ENCODE measurements around the gene B9D2. TPM values are rescaled to one million over a fixed set of nuclear protein-coding genes. Genes with fewer than 3 reads are reported as not detected.
"Not testable (repeated sequence)": the region's sequence is repeated elsewhere in the genome, so short reads cannot be mapped to it uniquely, and the experiment has no call there.

The B9D2 gene
- total and polyA plus RNA-seq, 4 donors, result 2.4 to 9.3 (median 7.0) TPM

- Histone ChIP-seq H3K27ac (ENCODE audit: low read depth, low read length) (no peak overlapping the region), H3K36me3 (ENCODE audit: control insufficient read depth, insufficient read depth, low read length) (peaks cover 16% of the 10 kb centered on the region), H3K9me3 (ENCODE audit: control insufficient read depth, insufficient read depth, low read length) (no peaks in the 10 kb centered on the region), H3K4me3 (ENCODE audit: low read depth, low read length) (peak overlapping the region; percentile 49), H3K4me1 (ENCODE audit: control insufficient read depth, insufficient read depth, low read length) (peaks cover 42% of the 10 kb centered on the region), H3K27me3 (ENCODE audit: control insufficient read depth, insufficient read depth, low read length) (peaks cover 40% of the 10 kb centered on the region)
- DNase-seq (ENCODE audit: low read depth in 4 of 6, low spot score in 6 of 6), result no peak
- under 1% methylated on average over 71 of the region's 71 CpGs for WGBS (ENCODE audit: insufficient coverage)
Measured at GRCh38 chr19:41352609-41353465, 11.1 kb downstream of the B9D2 start.

- WGBS (ENCODE audit: insufficient coverage), result 0% methylated on average over 8 of the region's 12 CpGs
- H3K36me3 ChIP-seq (ENCODE audit: control insufficient read depth, insufficient read depth, low read length), result peaks cover 13% of the 10 kb centered on the region
- H3K4me3 ChIP-seq (ENCODE audit: low read depth, low read length), result peak overlapping the region; percentile 49
- no peak for DNase-seq (ENCODE audit: low read depth in 4 of 6, low spot score in 6 of 6)
- peaks cover 42% of the 10 kb centered on the region for H3K4me1 ChIP-seq (ENCODE audit: control insufficient read depth, insufficient read depth, low read length)
- H3K27ac ChIP-seq (ENCODE audit: low read depth, low read length), result no peak overlapping the region
- peaks cover 40% of the 10 kb centered on the region for H3K27me3 ChIP-seq (ENCODE audit: control insufficient read depth, insufficient read depth, low read length)
- H3K9me3 ChIP-seq (ENCODE audit: control insufficient read depth, insufficient read depth, low read length), result no peaks in the 10 kb centered on the region
Measured at GRCh38 chr19:41352279-41352608, 11.7 kb downstream of the B9D2 start.

GRCh38 chr19:41351339-41352245, 12.4 kb downstream of the B9D2 start:
- H3K36me3 ChIP-seq (ENCODE audit: control insufficient read depth, insufficient read depth, low read length), result peaks cover 9% of the 10 kb centered on the region
- under 1% methylated on average over 58 of the region's 58 CpGs for WGBS (ENCODE audit: insufficient coverage)
- peaks cover 42% of the 10 kb centered on the region for H3K4me1 ChIP-seq (ENCODE audit: control insufficient read depth, insufficient read depth, low read length)
- DNase-seq (ENCODE audit: low read depth in 4 of 6, low spot score in 6 of 6), result no peak
- peak overlapping the region; percentile 49 for H3K4me3 ChIP-seq (ENCODE audit: low read depth, low read length)
- H3K9me3 ChIP-seq (ENCODE audit: control insufficient read depth, insufficient read depth, low read length), result no peaks in the 10 kb centered on the region
- peaks cover 40% of the 10 kb centered on the region for H3K27me3 ChIP-seq (ENCODE audit: control insufficient read depth, insufficient read depth, low read length)
- H3K27ac ChIP-seq (ENCODE audit: low read depth, low read length), result no peak overlapping the region

GRCh38 chr19:41350735-41351338, 13.1 kb downstream of the B9D2 start:
- peak in 1 of 6 donors; percentile 12 for DNase-seq (ENCODE audit: low read depth in 4 of 6, low spot score in 6 of 6)
- Histone ChIP-seq H3K27me3 (ENCODE audit: control insufficient read depth, insufficient read depth, low read length) (peaks cover 40% of the 10 kb centered on the region), H3K4me3 (ENCODE audit: low read depth, low read length) (peak overlapping the region; percentile 49), H3K27ac (ENCODE audit: low read depth, low read length) (no peak overlapping the region), H3K36me3 (ENCODE audit: control insufficient read depth, insufficient read depth, low read length) (peaks cover 8% of the 10 kb centered on the region), H3K9me3 (ENCODE audit: control insufficient read depth, insufficient read depth, low read length) (no peaks in the 10 kb centered on the region), H3K4me1 (ENCODE audit: control insufficient read depth, insufficient read depth, low read length) (peaks cover 42% of the 10 kb centered on the region)
- 6% methylated on average over 17 of the region's 22 CpGs for WGBS (ENCODE audit: insufficient coverage)

- not testable (repeated sequence) for H3K27ac ChIP-seq (ENCODE audit: low read depth, low read length); H3K9me3 ChIP-seq (ENCODE audit: control insufficient read depth, insufficient read depth, low read length); DNase-seq (ENCODE audit: low read depth in 4 of 6, low spot score in 6 of 6); H3K4me3 ChIP-seq (ENCODE audit: low read depth, low read length)
- H3K36me3 ChIP-seq (ENCODE audit: control insufficient read depth, insufficient read depth, low read length), result peaks cover 16% of the 10 kb centered on the region
- no CpG with 5 or more reads among the region's 9 CpGs for WGBS (ENCODE audit: insufficient coverage)
- peaks cover 15% of the 10 kb centered on the region for H3K27me3 ChIP-seq (ENCODE audit: control insufficient read depth, insufficient read depth, low read length)
- H3K4me1 ChIP-seq (ENCODE audit: control insufficient read depth, insufficient read depth, low read length), result peaks cover 14% of the 10 kb centered on the region
Measured at GRCh38 chr19:41346916-41347315, 17.0 kb downstream of the B9D2 start.

GRCh38 chr19:41344162-41344561, 19.8 kb downstream of the B9D2 start:
- Histone ChIP-seq H3K27ac (ENCODE audit: low read depth, low read length) (no peak overlapping the region), H3K4me1 (ENCODE audit: control insufficient read depth, insufficient read depth, low read length) (no peaks in the 10 kb centered on the region), H3K27me3 (ENCODE audit: control insufficient read depth, insufficient read depth, low read length) (no peaks in the 10 kb centered on the region), H3K9me3 (ENCODE audit: control insufficient read depth, insufficient read depth, low read length) (no peaks in the 10 kb centered on the region), H3K36me3 (ENCODE audit: control insufficient read depth, insufficient read depth, low read length) (peaks cover 24% of the 10 kb centered on the region), H3K4me3 (ENCODE audit: low read depth, low read length) (no peak overlapping the region)
- DNase-seq (ENCODE audit: low read depth in 4 of 6, low spot score in 6 of 6), result no peak
- 100% methylated on average over 2 of the region's 2 CpGs for WGBS (ENCODE audit: insufficient coverage)

GRCh38 chr19:41341669-41342490, 22.1 kb downstream of the B9D2 start:
- WGBS (ENCODE audit: insufficient coverage), result 91% methylated on average over 13 of the region's 20 CpGs
- Histone ChIP-seq H3K27ac (ENCODE audit: low read depth, low read length) (no peak overlapping the region), H3K4me1 (ENCODE audit: control insufficient read depth, insufficient read depth, low read length) (no peaks in the 10 kb centered on the region), H3K4me3 (ENCODE audit: low read depth, low read length) (no peak overlapping the region), H3K9me3 (ENCODE audit: control insufficient read depth, insufficient read depth, low read length) (no peaks in the 10 kb centered on the region), H3K36me3 (ENCODE audit: control insufficient read depth, insufficient read depth, low read length) (peaks cover 22% of the 10 kb centered on the region), H3K27me3 (ENCODE audit: control insufficient read depth, insufficient read depth, low read length) (no peaks in the 10 kb centered on the region)
- DNase-seq (ENCODE audit: low read depth in 4 of 6, low spot score in 6 of 6), result no peak

- H3K36me3 ChIP-seq (ENCODE audit: control insufficient read depth, insufficient read depth, low read length), result peaks cover 20% of the 10 kb centered on the region
- no peaks in the 10 kb centered on the region for H3K4me1 ChIP-seq (ENCODE audit: control insufficient read depth, insufficient read depth, low read length)
- H3K4me3 ChIP-seq (ENCODE audit: low read depth, low read length), result no peak overlapping the region
- no peak for DNase-seq (ENCODE audit: low read depth in 4 of 6, low spot score in 6 of 6)
- no peaks in the 10 kb centered on the region for H3K27me3 ChIP-seq (ENCODE audit: control insufficient read depth, insufficient read depth, low read length)
- no peaks in the 10 kb centered on the region for H3K9me3 ChIP-seq (ENCODE audit: control insufficient read depth, insufficient read depth, low read length)
- no peak overlapping the region for H3K27ac ChIP-seq (ENCODE audit: low read depth, low read length)
- 100% methylated on average over 5 of the region's 5 CpGs for WGBS (ENCODE audit: insufficient coverage)
Measured at GRCh38 chr19:41339936-41340335, 24.0 kb downstream of the B9D2 start.

- WGBS (ENCODE audit: insufficient coverage), result 92% methylated on average over 9 of the region's 10 CpGs
- H3K27me3 ChIP-seq (ENCODE audit: control insufficient read depth, insufficient read depth, low read length), result no peaks in the 10 kb centered on the region
- no peaks in the 10 kb centered on the region for H3K9me3 ChIP-seq (ENCODE audit: control insufficient read depth, insufficient read depth, low read length)
- H3K4me3 ChIP-seq (ENCODE audit: low read depth, low read length), result no peak overlapping the region
- peaks cover 8% of the 10 kb centered on the region for H3K4me1 ChIP-seq (ENCODE audit: control insufficient read depth, insufficient read depth, low read length)
- H3K36me3 ChIP-seq (ENCODE audit: control insufficient read depth, insufficient read depth, low read length), result peaks cover 9% of the 10 kb centered on the region
- H3K27ac ChIP-seq (ENCODE audit: low read depth, low read length), result no peak overlapping the region
- DNase-seq (ENCODE audit: low read depth in 4 of 6, low spot score in 6 of 6), result no peak
Measured at GRCh38 chr19:41335467-41335866, 28.5 kb downstream of the B9D2 start.

Data from spinal cord (tissue), 10 donors.